Sigmoid colon (tissue), 3 donors: ENCODE results near the gene LHPP.

Experiments
- POLR2A ChIP-seq, 2 donors: fragments of 450-650 bp; IDR thresholded peaks; one replicate each; pipeline ENCODE4 v1.6.1; 2016; ENCODE audit warnings: antibody characterized with exemption in 2 of 2, mild to moderate bottlenecking in 2 of 2, moderate library complexity in 2 of 2
- TF ChIP-seq, protein P1 (sequence below), 4 experiments: fragments of 450-650 bp in 3 of 4; fragments of 200-600 bp in 1 of 4; IDR thresholded peaks; one replicate each; pipeline ENCODE4 v1.5.1; 2016 to 2019; ENCODE audit warnings: antibody characterized with exemption in 4 of 4, mild to moderate bottlenecking in 3 of 4, moderate library complexity in 2 of 4

DNA sequence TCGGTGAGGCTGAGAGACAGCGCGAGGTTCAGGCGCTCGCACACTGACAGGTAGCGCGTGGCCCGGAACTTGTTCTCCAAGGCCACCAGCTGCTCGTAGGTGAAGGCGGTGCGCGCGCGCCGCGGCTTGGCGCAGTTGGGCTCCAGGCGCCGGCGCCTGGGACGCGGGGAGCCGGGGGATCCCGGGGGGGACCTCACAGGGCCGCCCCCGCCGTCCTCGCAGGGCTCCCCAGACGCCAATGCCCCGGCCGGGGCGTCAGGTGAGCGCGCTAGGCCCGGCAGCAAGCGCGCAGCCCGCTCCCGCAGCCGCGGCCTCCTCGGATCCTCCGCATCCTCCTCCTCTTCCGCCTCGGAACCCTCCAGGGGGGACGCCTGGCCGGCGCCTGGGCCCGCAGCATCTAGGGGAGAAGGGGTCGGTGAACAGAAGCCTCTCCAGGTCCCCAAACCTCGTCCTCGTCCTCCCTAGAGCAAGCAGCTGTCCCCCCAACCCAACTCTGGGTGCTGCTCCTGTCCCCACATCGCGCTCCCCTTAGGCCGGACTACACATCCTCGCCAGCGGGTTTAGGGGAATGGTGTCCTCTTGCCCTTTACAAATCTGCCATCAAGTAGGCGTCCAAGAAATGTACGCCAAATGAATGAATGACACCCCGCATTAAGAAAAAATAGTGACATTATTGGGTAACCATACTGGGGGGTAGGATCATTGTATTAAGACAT, 13.7 kb upstream of the LHPP start:
- TF ChIP-seq, protein P1, sequence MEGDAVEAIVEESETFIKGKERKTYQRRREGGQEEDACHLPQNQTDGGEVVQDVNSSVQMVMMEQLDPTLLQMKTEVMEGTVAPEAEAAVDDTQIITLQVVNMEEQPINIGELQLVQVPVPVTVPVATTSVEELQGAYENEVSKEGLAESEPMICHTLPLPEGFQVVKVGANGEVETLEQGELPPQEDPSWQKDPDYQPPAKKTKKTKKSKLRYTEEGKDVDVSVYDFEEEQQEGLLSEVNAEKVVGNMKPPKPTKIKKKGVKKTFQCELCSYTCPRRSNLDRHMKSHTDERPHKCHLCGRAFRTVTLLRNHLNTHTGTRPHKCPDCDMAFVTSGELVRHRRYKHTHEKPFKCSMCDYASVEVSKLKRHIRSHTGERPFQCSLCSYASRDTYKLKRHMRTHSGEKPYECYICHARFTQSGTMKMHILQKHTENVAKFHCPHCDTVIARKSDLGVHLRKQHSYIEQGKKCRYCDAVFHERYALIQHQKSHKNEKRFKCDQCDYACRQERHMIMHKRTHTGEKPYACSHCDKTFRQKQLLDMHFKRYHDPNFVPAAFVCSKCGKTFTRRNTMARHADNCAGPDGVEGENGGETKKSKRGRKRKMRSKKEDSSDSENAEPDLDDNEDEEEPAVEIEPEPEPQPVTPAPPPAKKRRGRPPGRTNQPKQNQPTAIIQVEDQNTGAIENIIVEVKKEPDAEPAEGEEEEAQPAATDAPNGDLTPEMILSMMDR (IDR thresholded peaks at IDR 0.05) = no peak
- no peak for TF ChIP-seq POLR2A (IDR thresholded peaks at IDR 0.05)
